ENCODE data around the gene ZNF597. TPM values are rescaled to one million over a fixed set of nuclear protein-coding genes. Genes with fewer than 3 reads are reported as not detected.

ZNF597 gene
- total and polyA plus RNA-seq, 7 donors: 0.69 to 2.5 (median 1.5) TPM

GRCh38 chr16:3484318-3485096, 41.2 kb upstream of the ZNF597 start:
- no peak for DNase-seq
- no peak for TF ChIP-seq EP300 (IDR thresholded peaks at IDR 0.05)
- TF ChIP-seq, protein P1, sequence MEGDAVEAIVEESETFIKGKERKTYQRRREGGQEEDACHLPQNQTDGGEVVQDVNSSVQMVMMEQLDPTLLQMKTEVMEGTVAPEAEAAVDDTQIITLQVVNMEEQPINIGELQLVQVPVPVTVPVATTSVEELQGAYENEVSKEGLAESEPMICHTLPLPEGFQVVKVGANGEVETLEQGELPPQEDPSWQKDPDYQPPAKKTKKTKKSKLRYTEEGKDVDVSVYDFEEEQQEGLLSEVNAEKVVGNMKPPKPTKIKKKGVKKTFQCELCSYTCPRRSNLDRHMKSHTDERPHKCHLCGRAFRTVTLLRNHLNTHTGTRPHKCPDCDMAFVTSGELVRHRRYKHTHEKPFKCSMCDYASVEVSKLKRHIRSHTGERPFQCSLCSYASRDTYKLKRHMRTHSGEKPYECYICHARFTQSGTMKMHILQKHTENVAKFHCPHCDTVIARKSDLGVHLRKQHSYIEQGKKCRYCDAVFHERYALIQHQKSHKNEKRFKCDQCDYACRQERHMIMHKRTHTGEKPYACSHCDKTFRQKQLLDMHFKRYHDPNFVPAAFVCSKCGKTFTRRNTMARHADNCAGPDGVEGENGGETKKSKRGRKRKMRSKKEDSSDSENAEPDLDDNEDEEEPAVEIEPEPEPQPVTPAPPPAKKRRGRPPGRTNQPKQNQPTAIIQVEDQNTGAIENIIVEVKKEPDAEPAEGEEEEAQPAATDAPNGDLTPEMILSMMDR (IDR thresholded peaks at IDR 0.05): no peak
- no peak for TF ChIP-seq POLR2AphosphoS5 (IDR thresholded peaks at IDR 0.05)
- no peak for TF ChIP-seq POLR2A (IDR thresholded peaks at IDR 0.05)
- H3K27me3 ChIP-seq: no peaks in the 10 kb centered on the region
- H3K27ac ChIP-seq: no peak overlapping the region
- no peak overlapping the region for H3K4me3 ChIP-seq
- no peaks in the 10 kb centered on the region for H3K4me1 ChIP-seq
- H3K9me3 ChIP-seq: no peaks in the 10 kb centered on the region
- WGBS, 2 donors: 90 to 92% methylated on average over 30 of the region's 30 CpGs
- H3K36me3 ChIP-seq: peaks cover 41 to 81% (median 58%) of the 10 kb centered on the region in 4 donors
- intact Hi-C loops (cut with DNase I): no loop called here

DNA sequence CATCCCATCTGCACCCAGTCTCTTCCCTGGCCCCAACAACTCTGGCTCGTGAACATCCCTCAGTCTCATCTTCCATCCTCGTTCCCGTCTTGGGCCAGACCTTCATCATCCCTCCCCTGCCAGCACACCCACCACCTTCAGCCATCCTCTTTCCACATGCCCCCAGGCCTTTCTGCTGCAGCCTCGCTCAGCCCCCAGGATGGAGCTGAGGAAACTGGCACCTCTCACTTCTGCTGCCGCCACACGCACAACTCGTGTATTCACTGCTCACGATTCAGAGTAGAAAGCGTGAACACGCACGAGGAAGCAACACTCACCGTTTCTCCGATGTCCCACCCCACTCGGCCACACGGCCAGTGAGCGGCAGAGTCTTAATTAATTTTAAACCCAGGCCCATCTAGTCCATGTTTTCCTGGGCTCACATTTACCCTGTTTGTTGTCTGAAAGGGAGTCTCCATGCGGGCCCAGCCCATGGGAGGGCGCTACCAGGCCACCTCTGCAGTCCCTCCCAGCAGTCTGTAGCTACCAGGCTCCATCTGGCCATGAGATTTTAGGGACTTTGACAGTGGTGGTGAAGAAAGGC, 39.4 kb upstream of the ZNF597 start:
- intact Hi-C loops (cut with DNase I): no loop called here
- Histone ChIP-seq H3K4me1 (no peaks in the 10 kb centered on the region), H3K4me3 (no peak overlapping the region), H3K27me3 (no peaks in the 10 kb centered on the region), H3K9me3 (no peaks in the 10 kb centered on the region), H3K27ac (no peak overlapping the region), H3K36me3 (peaks cover 41 to 86% (median 61%) of the 10 kb centered on the region in 4 donors)
- WGBS, 2 donors: 95 to 96% methylated on average over 18 of the region's 18 CpGs
- TF ChIP-seq POLR2A (IDR thresholded peaks at IDR 0.05) (no peak), EP300 (IDR thresholded peaks at IDR 0.05) (no peak), POLR2AphosphoS5 (IDR thresholded peaks at IDR 0.05) (no peak)
- TF ChIP-seq, protein P1 (IDR thresholded peaks at IDR 0.05): no peak
- DNase-seq: no peak

DNA sequence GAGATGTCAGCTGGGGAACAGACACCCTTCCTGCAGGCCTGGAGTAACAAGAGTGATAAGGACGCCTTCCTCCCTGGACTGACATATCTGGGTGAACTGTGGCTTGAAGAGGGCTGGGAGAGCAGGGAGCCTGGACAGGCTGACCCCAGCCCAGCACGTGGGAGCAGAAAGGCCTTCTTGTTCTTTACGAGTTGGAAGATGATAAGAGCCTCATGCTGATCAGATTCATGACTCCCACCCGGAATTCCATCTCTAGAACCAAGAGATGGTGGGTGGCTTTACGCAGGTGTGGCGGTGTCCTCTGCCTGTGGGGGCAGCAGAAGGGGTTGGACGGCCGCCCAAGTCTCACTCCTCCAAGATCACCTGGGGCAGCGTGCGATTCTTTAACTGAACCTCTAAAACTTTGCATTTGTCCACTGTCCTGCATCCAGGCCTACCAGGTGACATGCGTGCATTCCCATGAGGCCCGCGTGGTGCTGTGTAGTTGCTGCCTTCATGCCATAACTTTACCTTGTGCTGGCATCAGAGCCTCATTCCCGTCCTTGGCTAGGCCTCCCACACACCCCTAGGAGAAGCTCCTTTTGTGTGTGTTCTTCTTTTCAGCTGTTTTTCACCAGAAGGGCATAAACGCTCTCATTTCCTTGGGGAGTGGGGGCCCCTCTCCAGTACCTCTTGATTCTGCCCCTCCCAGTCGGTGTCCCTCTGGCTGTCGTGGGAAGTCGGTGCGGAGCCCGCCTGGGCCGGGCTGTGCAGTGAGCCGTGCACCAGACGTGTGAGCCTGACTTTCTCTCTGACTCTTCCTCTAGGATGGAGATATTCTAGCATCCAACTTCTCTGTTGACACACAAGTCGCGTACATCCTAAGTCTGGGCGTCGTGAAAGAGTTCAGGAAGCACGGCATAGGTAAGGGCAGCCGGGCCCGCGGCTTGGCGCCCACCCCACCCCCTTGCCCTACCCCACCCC, 38.7 kb upstream of the ZNF597 start:
- intact Hi-C loops (cut with DNase I): no loop called here
- H3K27ac ChIP-seq: no peak overlapping the region

More for the DNA sequence above, 38.7 kb upstream of the ZNF597 start:
- WGBS, 2 donors: 95% methylated on average over 32 of the region's 32 CpGs
- TF ChIP-seq, protein P1 (IDR thresholded peaks at IDR 0.05): no peak
- no peak for TF ChIP-seq EP300 (IDR thresholded peaks at IDR 0.05)
- no peak for TF ChIP-seq POLR2AphosphoS5 (IDR thresholded peaks at IDR 0.05)
- TF ChIP-seq POLR2A (IDR thresholded peaks at IDR 0.05): no peak
- Histone ChIP-seq H3K27me3 (no peaks in the 10 kb centered on the region), H3K4me1 (no peaks in the 10 kb centered on the region), H3K36me3 (peaks cover 41 to 80% (median 61%) of the 10 kb centered on the region in 4 donors), H3K4me3 (no peak overlapping the region), H3K9me3 (no peaks in the 10 kb centered on the region)
- no peak for DNase-seq

All from sigmoid colon (tissue), 7 donors.